ENCODE measurements around the gene CDH4.

Gene CDH4

DNA sequence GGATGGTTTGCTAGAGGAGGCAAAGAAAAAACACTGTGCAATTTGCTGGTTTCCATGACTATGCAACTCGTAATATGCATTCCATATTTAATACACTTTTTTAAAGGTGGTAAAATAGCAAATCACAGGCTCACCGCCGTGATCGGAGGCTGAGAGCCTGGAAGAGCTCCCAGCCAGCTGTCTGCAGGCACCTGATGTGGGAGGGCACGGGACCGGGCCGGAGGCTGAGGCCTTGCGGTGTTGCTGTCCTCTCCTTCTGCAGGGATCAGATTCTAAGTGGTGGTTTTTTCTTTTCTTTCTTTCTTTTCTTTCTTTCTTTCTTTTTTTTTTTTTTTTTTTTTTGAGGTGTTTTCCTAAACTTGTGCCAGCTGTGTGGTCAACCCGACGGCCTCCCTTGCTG lies 282.3 kb downstream of the CDH4 start:
- Histone ChIP-seq H3K4ac (ENCODE audit: low read depth, low read length) (no peak overlapping the region), H3K23ac (ENCODE audit: low read length) (no peak overlapping the region), H3K27ac (ENCODE audit: low read depth, low read length) (no peak overlapping the region), H2BK120ac (ENCODE audit: low read depth, low read length) (no peak overlapping the region), H3K4me1 (ENCODE audit: control insufficient read depth, low read depth, low read length) (no peaks in the 10 kb centered on the region), H2AK5ac (ENCODE audit: low read length) (no peak overlapping the region), H3K79me1 (ENCODE audit: low read length) (no peaks in the 10 kb centered on the region), H3K4me2 (ENCODE audit: low read length) (no peak overlapping the region), H3K4me3 (ENCODE audit: low read length) (no peak overlapping the region), H2BK5ac (ENCODE audit: low read length) (no peak overlapping the region), H3K56ac (ENCODE audit: low read length) (no peak overlapping the region), H3K9ac (ENCODE audit: low read length) (no peak overlapping the region), H3K27me3 (ENCODE audit: insufficient read depth, low read length, poor library complexity) (no peaks in the 10 kb centered on the region), H2BK15ac (replicated peaks; ENCODE audit: low read depth) (no peak overlapping the region), H3K79me2 (ENCODE audit: control insufficient read depth, insufficient read depth, low read length) (no peaks in the 10 kb centered on the region), H3K18ac (ENCODE audit: low read length) (no peak overlapping the region), H4K8ac (ENCODE audit: low read depth, low read length) (no peak overlapping the region), H3K36me3 (ENCODE audit: control insufficient read depth, insufficient read depth, low read length) (no peaks in the 10 kb centered on the region), H4K5ac (ENCODE audit: low read length) (no peak overlapping the region)
- DNase-seq = no peak
- WGBS (ENCODE audit: extremely low coverage, insufficient coverage, low lambda C conversion rate) = no CpG with 5 or more reads among the region's 10 CpGs

- Histone ChIP-seq H3K27ac (ENCODE audit: low read depth, low read length) (no peak overlapping the region), H4K8ac (ENCODE audit: low read depth, low read length) (no peak overlapping the region), H3K36me3 (ENCODE audit: control insufficient read depth, insufficient read depth, low read length) (no peaks in the 10 kb centered on the region), H4K5ac (ENCODE audit: low read length) (no peak overlapping the region), H3K4me1 (ENCODE audit: control insufficient read depth, low read depth, low read length) (no peaks in the 10 kb centered on the region), H3K9ac (ENCODE audit: low read length) (no peak overlapping the region), H3K18ac (ENCODE audit: low read length) (no peak overlapping the region), H3K79me2 (ENCODE audit: control insufficient read depth, insufficient read depth, low read length) (no peaks in the 10 kb centered on the region), H3K4me2 (ENCODE audit: low read length) (no peak overlapping the region), H3K4me3 (ENCODE audit: low read length) (no peak overlapping the region), H3K79me1 (ENCODE audit: low read length) (no peaks in the 10 kb centered on the region), H3K27me3 (ENCODE audit: insufficient read depth, low read length, poor library complexity) (no peaks in the 10 kb centered on the region), H3K56ac (ENCODE audit: low read length) (no peak overlapping the region), H2BK120ac (ENCODE audit: low read depth, low read length) (no peak overlapping the region), H2BK15ac (replicated peaks; ENCODE audit: low read depth) (no peak overlapping the region), H2BK5ac (ENCODE audit: low read length) (no peak overlapping the region), H2AK5ac (ENCODE audit: low read length) (no peak overlapping the region), H3K23ac (ENCODE audit: low read length) (no peak overlapping the region), H3K4ac (ENCODE audit: low read depth, low read length) (no peak overlapping the region)
- no peak for DNase-seq
- no CpG with 5 or more reads among the region's 10 CpGs for WGBS (ENCODE audit: extremely low coverage, insufficient coverage, low lambda C conversion rate)
These were observed 283.0 kb downstream of the CDH4 start for GRCh38 chr20:61535091-61535490.

GRCh38 chr20:61535536-61535935 lies 283.5 kb downstream of the CDH4 start:
- no peak overlapping the region for H3K23ac ChIP-seq (ENCODE audit: low read length)
- no peaks in the 10 kb centered on the region for H3K4me1 ChIP-seq (ENCODE audit: control insufficient read depth, low read depth, low read length)
- no peak overlapping the region for H3K4me3 ChIP-seq (ENCODE audit: low read length)
- no peak overlapping the region for H3K18ac ChIP-seq (ENCODE audit: low read length)
- H2BK15ac ChIP-seq (replicated peaks; ENCODE audit: low read depth) = no peak overlapping the region
- H3K79me2 ChIP-seq (ENCODE audit: control insufficient read depth, insufficient read depth, low read length) = no peaks in the 10 kb centered on the region
- no peak for DNase-seq
- no peak overlapping the region for H3K4ac ChIP-seq (ENCODE audit: low read depth, low read length)
- WGBS (ENCODE audit: extremely low coverage, insufficient coverage, low lambda C conversion rate) = no CpG with 5 or more reads among the region's 13 CpGs
- no peak overlapping the region for H3K27ac ChIP-seq (ENCODE audit: low read depth, low read length)
- H2AK5ac ChIP-seq (ENCODE audit: low read length) = no peak overlapping the region
- no peak overlapping the region for H3K4me2 ChIP-seq (ENCODE audit: low read length)
- H4K8ac ChIP-seq (ENCODE audit: low read depth, low read length) = no peak overlapping the region
- no peak overlapping the region for H2BK120ac ChIP-seq (ENCODE audit: low read depth, low read length)
- H2BK5ac ChIP-seq (ENCODE audit: low read length) = no peak overlapping the region
- H3K56ac ChIP-seq (ENCODE audit: low read length) = no peak overlapping the region
- no peaks in the 10 kb centered on the region for H3K27me3 ChIP-seq (ENCODE audit: insufficient read depth, low read length, poor library complexity)
- no peaks in the 10 kb centered on the region for H3K36me3 ChIP-seq (ENCODE audit: control insufficient read depth, insufficient read depth, low read length)
- no peak overlapping the region for H4K5ac ChIP-seq (ENCODE audit: low read length)
- H3K79me1 ChIP-seq (ENCODE audit: low read length) = no peaks in the 10 kb centered on the region
- H3K9ac ChIP-seq (ENCODE audit: low read length) = no peak overlapping the region

DNA sequence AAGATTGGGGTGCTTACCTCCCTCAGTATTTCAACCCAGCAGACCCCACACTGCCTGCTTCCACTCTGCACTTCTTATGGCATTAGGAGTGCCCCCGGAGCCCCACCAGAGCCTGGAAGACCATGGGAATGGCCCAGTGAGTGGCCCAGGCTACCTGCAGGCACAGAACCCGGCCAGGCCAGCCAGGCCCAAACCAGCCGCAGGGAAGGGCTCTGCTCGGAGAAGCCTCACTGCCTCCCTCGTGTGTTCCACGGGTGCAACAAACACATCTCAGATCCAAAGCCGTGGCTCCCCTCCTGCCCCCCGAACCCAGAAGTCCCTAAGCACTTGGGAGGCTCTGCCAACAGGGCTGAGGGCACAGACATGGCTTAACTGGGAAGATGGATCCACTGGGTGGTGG lies 283.9 kb downstream of the CDH4 start:
- Histone ChIP-seq H3K23ac (ENCODE audit: low read length) (no peak overlapping the region), H3K4me3 (ENCODE audit: low read length) (no peak overlapping the region), H3K18ac (ENCODE audit: low read length) (no peak overlapping the region), H3K27me3 (ENCODE audit: insufficient read depth, low read length, poor library complexity) (no peaks in the 10 kb centered on the region), H3K79me2 (ENCODE audit: control insufficient read depth, insufficient read depth, low read length) (no peaks in the 10 kb centered on the region), H3K27ac (ENCODE audit: low read depth, low read length) (no peak overlapping the region), H2BK5ac (ENCODE audit: low read length) (no peak overlapping the region), H3K4me1 (ENCODE audit: control insufficient read depth, low read depth, low read length) (no peaks in the 10 kb centered on the region), H4K5ac (ENCODE audit: low read length) (no peak overlapping the region), H4K8ac (ENCODE audit: low read depth, low read length) (no peak overlapping the region), H2AK5ac (ENCODE audit: low read length) (no peak overlapping the region), H3K36me3 (ENCODE audit: control insufficient read depth, insufficient read depth, low read length) (no peaks in the 10 kb centered on the region), H3K56ac (ENCODE audit: low read length) (no peak overlapping the region), H3K4ac (ENCODE audit: low read depth, low read length) (no peak overlapping the region), H3K9ac (ENCODE audit: low read length) (no peak overlapping the region), H2BK15ac (replicated peaks; ENCODE audit: low read depth) (no peak overlapping the region), H2BK120ac (ENCODE audit: low read depth, low read length) (no peak overlapping the region), H3K79me1 (ENCODE audit: low read length) (no peaks in the 10 kb centered on the region), H3K4me2 (ENCODE audit: low read length) (no peak overlapping the region)
- no peak for DNase-seq
- WGBS (ENCODE audit: extremely low coverage, insufficient coverage, low lambda C conversion rate) = no CpG with 5 or more reads among the region's 8 CpGs

DNA sequence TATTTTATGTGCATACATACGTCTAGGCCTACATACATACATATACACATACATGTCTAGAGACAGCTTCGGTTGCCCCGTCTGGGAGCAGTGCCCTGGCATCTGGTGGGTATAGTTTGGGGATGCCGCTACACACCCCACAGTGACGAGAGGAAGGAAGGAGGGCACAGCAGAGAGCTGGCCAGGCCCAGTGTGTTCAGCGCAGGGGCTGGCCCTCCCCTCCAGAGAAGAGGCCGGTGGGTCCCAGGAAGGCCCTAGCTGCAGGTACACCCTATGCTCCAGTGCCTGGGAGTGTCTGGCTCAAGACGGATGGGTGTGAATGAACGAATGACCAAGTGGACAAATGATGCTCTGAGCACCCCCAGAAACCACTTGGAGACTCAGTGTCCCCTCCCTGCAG lies 284.6 kb downstream of the CDH4 start:
- Histone ChIP-seq H3K4me1 (ENCODE audit: control insufficient read depth, low read depth, low read length) (no peaks in the 10 kb centered on the region), H4K5ac (ENCODE audit: low read length) (no peak overlapping the region), H2BK120ac (ENCODE audit: low read depth, low read length) (no peak overlapping the region), H3K18ac (ENCODE audit: low read length) (no peak overlapping the region), H3K23ac (ENCODE audit: low read length) (no peak overlapping the region), H3K36me3 (ENCODE audit: control insufficient read depth, insufficient read depth, low read length) (no peaks in the 10 kb centered on the region), H3K79me2 (ENCODE audit: control insufficient read depth, insufficient read depth, low read length) (no peaks in the 10 kb centered on the region), H3K9ac (ENCODE audit: low read length) (no peak overlapping the region), H4K8ac (ENCODE audit: low read depth, low read length) (no peak overlapping the region), H3K56ac (ENCODE audit: low read length) (no peak overlapping the region), H3K27ac (ENCODE audit: low read depth, low read length) (no peak overlapping the region), H3K79me1 (ENCODE audit: low read length) (no peaks in the 10 kb centered on the region), H3K27me3 (ENCODE audit: insufficient read depth, low read length, poor library complexity) (no peaks in the 10 kb centered on the region), H2BK15ac (replicated peaks; ENCODE audit: low read depth) (no peak overlapping the region), H3K4ac (ENCODE audit: low read depth, low read length) (no peak overlapping the region), H3K4me2 (ENCODE audit: low read length) (no peak overlapping the region), H3K4me3 (ENCODE audit: low read length) (no peak overlapping the region), H2AK5ac (ENCODE audit: low read length) (no peak overlapping the region), H2BK5ac (ENCODE audit: low read length) (no peak overlapping the region)
- no CpG with 5 or more reads among the region's 9 CpGs for WGBS (ENCODE audit: extremely low coverage, insufficient coverage, low lambda C conversion rate)
- DNase-seq = no peak

DNA sequence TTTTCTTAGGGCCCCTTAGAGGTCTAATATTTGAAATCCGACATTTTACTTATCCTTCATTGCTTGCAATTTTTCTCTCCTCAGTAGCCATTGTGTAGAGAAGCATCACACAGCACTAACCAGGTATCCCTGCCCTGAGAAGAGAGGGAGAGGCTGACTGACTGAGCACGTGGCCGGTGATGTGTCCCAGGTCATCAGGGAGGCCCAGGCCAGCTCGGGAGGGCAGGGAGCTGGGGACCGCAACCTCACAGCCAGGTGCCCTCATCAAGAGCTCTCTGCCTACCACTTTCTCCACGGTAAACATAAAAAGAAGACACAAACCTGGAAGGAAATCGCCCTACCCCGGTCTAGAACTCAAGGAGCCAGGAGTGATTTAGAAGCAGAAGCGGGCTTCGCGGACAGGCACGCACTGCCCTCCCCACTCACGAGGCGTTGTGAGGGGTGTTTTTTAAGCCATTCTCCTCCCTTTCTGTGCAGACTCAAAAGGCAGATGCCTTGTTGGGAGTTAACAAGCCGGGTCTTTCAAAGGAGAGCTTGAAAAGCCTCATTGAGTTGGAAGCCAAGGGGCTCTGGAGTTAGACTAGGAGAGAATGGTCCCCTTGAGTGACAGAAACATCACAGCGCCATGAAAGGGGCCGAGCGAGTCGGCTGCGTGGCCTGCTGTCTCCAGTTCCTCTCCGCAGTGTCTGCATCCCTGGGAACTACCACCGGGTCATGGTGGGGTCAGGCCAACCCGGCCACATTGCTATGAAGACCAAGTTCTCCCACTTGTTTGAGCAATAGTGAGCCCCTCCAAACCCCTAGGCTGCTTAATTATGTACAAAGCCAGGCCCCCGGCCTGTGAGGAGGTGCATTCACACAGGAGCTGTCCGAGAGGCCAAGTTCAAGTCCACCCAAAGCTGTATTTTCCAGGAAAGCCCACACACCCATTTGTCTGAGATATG lies 285.4 kb downstream of the CDH4 start:
- no peak for DNase-seq
- no CpG with 5 or more reads among the region's 25 CpGs for WGBS (ENCODE audit: extremely low coverage, insufficient coverage, low lambda C conversion rate)
- H3K23ac ChIP-seq (ENCODE audit: low read length) = no peak overlapping the region
- H3K4ac ChIP-seq (ENCODE audit: low read depth, low read length) = no peak overlapping the region
- H3K4me2 ChIP-seq (ENCODE audit: low read length) = no peak overlapping the region
- no peak overlapping the region for H3K18ac ChIP-seq (ENCODE audit: low read length)
- no peak overlapping the region for H2BK120ac ChIP-seq (ENCODE audit: low read depth, low read length)
- H3K9ac ChIP-seq (ENCODE audit: low read length) = no peak overlapping the region
- H2BK15ac ChIP-seq (replicated peaks; ENCODE audit: low read depth) = no peak overlapping the region
- no peak overlapping the region for H2AK5ac ChIP-seq (ENCODE audit: low read length)
- H3K36me3 ChIP-seq (ENCODE audit: control insufficient read depth, insufficient read depth, low read length) = no peaks in the 10 kb centered on the region
- H2BK5ac ChIP-seq (ENCODE audit: low read length) = no peak overlapping the region
- no peak overlapping the region for H4K8ac ChIP-seq (ENCODE audit: low read depth, low read length)
- no peak overlapping the region for H3K56ac ChIP-seq (ENCODE audit: low read length)
- H3K79me1 ChIP-seq (ENCODE audit: low read length) = no peaks in the 10 kb centered on the region
- no peaks in the 10 kb centered on the region for H3K4me1 ChIP-seq (ENCODE audit: control insufficient read depth, low read depth, low read length)
- H4K5ac ChIP-seq (ENCODE audit: low read length) = no peak overlapping the region
- no peak overlapping the region for H3K4me3 ChIP-seq (ENCODE audit: low read length)
- H3K27me3 ChIP-seq (ENCODE audit: insufficient read depth, low read length, poor library complexity) = no peaks in the 10 kb centered on the region
- H3K27ac ChIP-seq (ENCODE audit: low read depth, low read length) = no peak overlapping the region
- H3K79me2 ChIP-seq (ENCODE audit: control insufficient read depth, insufficient read depth, low read length) = no peaks in the 10 kb centered on the region

Data from mesendoderm (in vitro differentiated cells).